NCI-H82 treated with DMSO at 0.1 percent for 48 hours (cell line): ENCODE data around the gene TANC1.

ENCODE experiments used
- DNase-seq: peaks from one replicate; lab custom pipeline; 2025; ENCODE audit not compliant: unreplicated experiment; lab: John Stamatoyannopoulos, UW

The TANC1 gene

DNA sequence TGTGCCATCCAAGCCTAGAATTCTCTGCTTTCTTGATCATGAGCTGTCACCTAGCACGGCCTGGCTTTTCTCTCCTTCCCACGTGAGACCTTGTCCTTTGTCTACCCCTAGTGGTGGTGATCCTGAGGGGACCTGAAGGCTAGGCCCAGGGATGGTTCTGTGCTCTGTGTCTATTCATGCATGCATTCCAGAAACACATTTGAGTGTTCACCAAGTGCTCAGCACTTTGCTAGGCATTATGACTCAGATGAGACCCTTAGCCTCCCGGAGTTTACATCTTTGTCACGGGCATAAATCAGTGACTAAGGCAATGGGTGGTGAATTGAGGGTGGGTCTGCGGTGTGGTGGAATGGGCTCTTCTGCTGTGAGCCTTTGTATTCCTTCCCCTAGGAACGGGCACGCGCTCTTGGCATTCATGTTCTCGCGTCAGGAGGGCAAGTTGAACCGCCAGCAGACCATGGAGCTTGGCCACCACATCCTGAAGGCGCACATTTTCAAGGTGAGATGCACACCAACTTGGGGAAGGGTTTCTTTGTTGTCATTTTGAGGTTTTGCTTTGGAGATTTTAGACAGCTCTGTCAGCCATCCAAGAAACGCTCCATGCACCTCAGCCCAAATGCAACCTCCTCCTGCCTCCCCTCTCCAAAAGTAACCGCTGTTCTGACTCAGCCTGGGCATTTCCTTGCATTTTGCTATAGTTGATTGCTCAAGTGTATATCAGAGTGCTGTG, 217.1 kb downstream of the TANC1 start:
- no peak for DNase-seq

DNA sequence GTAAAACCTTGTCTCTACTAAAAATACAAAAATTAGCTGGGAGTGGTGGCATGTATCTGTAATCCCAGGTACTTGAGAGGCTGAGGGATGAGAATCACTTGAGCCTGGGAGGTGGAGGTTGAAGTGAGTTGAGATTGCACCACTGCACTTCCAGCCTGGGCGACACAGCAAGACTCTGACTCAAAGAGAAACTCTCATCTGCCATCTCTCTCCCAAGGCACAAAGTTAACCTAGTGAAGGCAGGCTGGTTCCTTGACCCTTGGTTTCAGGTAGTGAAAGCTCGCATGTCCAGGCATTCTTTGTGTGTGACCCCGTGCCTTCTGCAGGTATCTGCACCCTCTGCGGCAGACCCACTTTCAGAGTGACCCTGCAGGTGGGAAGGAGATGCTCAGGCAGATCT, 218.0 kb downstream of the TANC1 start:
- no peak for DNase-seq

DNA sequence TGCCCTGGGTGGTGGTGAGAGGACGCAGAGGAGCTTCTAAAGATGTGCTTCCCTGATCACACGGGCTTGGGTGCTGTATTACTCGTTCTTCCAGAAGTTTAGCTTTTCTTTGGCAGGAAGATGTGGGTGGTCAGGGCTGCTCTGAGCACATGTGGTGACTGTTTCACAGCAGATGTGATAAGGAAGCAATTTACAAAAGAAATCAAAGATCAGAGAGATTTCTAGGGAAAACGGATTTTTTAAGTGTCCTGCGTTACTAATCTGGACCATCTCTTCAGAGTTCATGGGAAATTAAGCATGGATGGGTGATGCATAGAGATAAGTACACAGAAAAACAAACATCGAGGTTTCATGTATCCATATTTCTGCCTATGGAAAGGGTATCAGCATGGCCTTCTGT, 218.7 kb downstream of the TANC1 start:
- no peak for DNase-seq

DNA sequence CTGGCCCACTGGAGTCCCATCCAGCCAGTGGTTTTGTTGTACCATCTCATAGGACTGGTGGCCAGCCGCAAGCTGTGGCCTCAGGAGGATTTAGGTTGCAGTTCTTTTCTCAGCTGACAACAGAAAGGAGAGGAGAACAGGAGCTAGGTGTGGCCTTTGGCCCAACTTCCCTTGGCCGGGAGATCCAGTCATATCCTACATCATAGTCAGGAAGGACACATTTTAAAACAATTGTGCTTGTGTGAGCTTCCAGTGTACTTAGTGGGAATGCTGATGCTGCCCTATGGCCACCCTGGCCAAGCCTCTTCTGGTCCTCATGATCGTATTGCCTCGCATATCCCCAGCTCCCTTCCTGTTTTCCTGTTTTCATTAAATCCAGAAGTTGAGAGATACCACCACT, 220.0 kb downstream of the TANC1 start:
- DNase-seq = no peak

DNA sequence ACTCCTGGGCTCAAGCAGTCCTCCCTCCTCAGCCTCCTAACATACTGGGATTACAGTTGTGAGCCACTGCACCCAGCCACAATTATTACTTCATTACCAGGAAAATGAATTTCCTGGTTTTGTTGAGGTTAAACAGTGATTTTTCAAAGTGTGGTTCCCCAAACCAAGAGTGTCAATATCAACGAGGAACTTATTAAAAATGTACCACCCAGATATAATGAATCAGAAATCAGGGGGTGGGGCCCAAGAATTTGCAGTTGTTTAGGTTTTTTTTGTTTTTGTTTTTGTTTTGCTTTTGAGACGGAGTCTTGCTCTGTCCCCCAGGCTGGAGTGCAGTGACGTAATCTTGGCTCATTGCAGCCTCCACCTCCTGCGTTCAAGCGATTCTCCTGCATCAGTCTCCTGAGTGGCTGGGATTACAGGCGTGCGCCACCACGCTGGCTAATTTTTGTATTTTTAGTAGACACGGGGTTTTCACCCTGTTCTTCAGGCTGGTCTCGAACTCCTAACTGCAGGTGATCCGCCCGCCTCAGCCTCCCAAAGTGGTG, 224.0 kb downstream of the TANC1 start:
- no peak for DNase-seq

DNA sequence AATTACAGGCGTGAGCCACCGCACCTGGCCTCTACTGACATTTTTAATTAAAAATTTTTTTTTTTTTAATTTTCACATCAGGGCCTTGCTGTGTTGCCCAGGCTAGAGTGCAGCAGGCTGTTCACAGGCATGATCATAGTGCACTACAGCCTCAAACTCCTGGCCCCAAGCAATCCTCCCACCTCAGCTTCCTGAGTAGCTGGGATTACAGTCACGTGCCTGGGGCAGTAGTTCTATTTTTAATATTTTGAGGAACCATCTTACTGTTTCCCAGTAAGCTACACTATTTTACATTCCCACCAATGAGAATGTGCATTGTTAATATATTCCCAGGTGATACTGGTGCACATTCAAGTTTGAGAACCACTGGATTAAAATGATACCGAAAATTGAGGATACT, 225.4 kb downstream of the TANC1 start:
- DNase-seq = no peak

DNA sequence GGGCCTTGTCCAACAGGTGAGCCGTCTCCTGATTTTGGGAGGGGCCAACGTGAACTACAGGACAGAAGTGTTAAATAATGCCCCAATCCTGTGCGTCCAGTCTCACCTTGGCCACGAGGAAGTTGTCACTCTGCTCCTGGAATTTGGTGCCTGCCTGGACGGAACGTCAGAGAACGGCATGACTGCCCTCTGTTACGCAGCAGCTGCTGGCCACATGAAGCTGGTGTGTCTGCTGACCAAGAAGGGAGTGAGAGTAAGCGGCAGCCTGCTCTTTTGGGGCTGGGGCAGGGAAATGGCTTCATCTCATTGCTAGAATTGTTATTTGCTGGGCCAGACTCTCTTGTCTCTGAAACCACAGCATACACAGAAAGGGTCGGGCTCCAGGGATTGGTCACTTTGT, 225.8 kb downstream of the TANC1 start:
- no peak for DNase-seq

DNA sequence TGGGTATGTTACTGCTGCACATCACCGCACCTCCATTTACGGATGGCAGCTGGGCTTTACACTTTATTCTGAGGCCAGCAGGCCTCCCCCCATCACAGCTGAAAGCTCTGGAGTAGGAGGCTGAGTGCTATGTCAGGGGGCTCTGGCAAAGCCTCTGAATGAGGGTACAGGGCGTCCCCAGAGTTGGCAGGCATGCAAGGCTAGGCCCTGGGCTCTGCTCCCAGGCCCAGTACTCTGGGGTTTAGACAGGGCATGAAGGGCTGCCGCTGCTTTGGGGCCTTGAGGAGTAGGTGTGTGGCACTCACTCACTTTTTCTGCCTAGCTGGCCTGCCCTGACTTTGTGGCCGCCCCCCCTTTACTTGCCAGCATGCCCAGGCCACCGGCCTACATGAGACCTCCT, 227.3 kb downstream of the TANC1 start:
- DNase-seq = no peak

DNA sequence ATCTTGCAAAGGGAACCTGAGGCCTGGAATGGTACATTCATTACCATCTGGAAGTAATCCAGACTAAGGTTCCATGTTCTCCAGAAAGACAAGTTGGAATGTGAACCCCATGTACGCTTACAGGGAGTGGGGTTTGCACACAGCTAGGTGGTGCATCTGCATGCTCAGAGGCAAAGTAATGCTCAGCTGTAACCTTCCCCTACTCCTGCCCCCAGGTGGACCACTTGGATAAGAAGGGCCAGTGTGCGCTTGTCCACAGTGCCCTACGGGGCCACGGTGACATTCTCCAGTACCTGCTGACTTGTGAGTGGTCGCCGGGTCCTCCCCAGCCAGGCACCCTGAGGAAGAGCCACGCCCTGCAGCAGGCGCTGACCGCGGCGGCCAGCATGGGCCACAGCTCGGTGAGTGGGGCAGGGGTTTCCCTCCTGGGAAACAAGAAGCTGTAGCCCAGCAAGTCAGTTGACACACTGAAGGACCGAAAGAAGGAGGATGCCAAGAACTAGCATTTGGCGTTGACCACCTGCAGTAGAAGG, 228.0 kb downstream of the TANC1 start:
- no peak for DNase-seq

DNA sequence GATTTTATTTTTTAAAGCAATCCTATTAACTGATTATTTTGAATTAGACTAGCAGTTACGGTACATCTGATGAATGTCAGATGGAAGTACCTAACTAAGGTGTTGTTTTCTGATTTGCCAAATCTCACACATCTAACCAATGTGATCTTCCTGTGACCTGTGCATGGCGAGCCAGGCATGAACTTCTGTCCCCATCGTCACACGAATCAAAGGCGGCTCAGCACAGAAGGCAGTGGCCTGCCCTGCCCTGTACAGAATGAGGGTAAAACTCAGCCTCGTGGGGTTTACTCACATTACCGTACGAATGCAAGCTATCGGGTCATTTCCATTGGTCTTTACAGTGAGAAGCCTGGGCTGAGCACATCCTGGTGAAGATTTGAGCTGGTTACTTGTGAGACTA, 230.8 kb downstream of the TANC1 start:
- DNase-seq = no peak

DNA sequence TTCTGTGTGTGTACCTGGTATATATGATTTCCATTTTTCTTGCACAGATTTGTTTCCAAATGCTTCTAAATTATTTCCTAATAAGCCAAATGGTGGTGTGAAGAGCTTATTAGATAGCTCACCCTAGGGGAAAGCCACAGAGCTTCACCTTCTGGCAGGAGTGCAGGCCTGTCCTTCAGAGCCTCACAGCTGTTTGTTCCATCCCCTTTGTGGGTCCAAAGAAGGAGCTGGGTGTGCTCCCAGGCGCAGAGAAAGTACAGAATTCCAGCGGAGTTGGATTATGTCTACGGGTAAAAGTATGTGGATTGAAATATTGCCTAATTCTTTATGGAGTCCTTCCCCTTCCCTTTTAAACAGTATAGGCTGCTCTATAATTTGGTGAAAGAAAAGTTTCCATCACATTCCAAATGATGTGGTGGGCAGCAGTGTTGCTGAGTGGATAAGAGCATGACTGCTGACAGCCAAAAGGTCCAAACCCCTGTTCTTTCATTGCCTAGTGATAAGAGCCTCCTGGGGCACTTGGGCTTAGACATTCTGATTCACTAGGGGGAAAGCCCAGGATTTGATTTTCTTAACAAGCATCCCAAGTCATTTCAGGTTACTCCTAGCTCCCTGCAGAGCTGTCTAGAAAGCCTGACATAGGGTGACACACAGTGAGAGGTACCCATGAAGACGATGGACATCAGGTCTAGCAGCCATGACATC, 231.5 kb downstream of the TANC1 start:
- DNase-seq = no peak

DNA sequence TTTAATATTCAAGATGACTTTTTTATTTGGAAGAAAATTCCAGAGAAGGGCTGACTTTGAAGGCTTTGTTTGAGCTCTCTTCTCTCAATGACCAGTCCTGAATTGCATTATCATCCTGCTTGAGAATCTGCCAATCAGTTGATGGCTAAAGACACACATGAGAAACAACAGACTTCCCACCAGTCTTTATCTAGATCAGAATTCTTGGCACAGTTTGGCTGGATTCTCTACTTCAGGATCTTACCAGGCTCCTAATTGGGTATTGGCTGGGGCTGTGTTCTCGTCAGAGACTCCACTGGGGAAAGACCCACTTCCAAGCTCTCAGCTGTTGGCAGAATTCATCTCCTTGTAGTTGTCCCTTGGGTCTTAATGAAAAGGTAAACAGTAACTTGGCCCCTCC, 232.1 kb downstream of the TANC1 start:
- no peak for DNase-seq

DNA sequence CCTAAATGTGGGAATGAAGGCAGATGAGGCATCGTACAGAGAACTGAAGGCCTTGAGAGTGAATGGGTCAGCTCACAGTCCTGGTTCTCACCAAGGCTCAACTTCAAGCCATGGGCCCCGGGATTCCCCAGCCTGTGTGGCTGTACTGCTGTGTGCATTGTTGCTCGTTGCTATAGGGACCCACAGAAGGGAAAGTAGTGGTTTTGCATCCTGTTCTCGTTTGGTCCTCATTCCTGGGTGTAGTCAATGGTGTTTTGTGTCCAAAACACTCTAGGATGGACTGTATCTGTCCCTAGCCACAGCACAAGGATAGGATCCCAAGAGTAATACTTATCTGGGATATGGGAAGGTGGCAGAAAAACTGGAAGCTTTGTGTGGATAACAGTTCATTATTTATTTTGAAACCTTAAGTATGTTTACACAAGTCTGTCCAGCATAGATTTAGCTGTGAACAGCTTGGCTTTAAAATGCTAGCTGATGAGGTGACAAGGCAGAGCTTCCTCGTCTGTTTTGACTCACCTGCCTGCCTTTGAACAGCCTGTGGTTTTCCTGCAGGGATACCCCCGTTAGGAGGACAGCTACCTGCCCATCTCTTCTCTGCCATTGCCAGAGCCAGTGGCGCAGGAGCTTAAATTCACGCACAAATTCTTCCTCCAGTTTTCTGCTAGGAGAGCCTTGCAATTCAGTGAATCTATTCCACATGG, 233.1 kb downstream of the TANC1 start:
- no peak for DNase-seq

DNA sequence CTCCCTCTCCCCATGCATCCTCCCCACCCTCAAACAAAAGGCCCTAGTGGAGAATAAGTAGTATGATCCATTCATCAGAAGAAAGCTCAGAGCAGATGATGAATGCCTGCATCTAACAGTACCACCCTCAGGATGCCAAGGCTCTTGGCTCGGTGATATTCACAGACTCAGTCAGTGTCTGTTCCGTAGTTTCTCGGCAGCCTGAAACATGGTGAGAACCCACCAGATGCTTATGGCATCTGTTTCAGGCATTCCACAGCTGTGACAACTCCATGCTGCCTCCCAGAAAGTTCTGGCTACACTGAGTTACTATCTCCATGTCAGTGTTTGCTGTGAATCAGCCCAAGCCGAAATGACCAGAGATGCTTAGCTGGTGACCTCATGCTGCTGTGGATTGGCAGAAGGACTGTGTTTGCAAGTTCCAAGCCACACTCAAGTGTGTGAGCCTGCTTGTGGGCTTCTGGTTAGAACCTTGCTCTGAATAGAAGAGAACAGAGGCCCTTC, 234.2 kb downstream of the TANC1 start:
- DNase-seq = no peak

DNA sequence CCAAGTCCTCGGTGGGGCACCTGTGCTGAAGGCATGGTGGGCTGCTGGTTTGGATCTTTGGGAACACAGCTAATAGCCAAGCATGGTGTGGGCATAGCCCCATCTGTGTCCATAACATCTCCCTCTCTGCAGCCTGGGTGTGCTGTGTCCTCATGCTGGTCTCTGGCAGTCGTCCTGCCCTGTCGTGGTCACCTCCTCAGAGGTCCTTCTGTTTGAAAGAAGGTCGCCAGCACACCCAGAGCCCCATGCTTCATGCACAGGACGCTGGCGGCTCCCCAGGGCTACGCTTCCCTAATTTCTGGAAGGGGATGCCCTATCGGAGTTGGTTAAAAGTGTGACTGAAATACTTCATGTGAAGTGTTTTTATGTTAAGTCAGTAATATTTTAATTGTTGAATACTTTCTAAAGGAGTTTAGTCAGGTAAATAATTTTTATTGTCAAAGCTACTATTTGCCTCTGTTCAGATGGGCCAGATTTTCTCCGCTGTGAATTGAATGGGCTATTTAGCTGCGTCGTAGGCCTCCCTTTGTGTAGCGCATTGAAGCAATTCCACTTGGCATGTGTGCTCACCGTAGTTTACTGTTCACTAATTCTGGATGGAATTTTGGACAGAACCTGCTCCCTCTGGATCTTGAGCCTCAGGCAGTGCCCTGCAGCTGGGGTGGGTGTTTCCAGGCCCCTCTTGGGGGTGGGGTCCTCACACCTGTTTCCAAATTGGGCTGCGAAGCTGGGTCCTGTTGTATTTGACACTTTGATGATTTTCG, 236.1 kb downstream of the TANC1 start:
- DNase-seq = no peak

DNA sequence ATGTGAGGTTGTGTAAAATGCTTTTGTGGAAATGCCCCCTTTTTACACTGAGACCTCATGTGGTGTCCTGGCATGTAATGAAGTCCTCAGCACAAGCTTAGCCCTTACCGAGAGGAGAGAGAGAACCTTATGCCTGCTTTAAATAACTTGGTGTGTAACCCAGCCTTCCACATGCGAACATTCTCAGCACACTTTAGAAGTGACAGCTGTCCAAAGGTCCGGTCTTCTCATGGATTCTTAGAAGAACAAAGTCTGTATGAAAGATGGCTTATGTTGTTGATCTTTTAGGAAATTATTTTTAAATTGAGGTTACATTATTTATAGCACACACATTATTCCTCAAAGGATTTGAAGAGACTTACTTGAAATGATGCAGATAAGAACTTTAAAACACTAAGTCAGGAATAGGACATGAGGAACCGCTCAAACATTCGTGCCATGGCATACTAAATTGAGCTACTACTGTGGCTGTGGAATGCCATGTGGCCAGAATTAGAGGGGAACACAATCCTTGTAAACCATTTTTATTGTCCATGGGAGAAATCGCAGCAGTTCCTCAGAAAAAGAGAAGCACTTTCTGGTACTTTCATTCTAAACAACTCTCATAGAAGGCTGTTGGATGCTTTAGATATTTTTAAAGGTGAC, 238.4 kb downstream of the TANC1 start:
- DNase-seq = no peak

DNA sequence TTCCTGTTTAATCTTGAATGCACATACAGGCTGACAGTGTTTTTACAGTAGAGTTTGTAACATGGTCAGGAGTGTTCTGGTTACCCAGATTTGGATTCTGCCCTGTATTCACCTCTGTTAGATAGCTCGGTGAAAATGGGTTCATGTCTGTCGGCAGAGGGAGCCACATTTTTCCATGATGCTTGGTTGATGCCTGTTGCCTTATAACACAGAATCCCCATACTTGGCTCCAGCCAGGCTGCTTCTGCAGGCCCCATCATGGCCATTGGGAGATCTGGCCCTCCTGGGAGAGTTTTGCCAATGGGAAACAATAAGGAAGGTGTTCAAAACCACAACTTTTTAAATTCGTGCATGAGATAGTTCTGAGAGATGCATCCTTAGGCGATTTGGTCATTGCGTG, 240.0 kb downstream of the TANC1 start:
- DNase-seq = no peak

DNA sequence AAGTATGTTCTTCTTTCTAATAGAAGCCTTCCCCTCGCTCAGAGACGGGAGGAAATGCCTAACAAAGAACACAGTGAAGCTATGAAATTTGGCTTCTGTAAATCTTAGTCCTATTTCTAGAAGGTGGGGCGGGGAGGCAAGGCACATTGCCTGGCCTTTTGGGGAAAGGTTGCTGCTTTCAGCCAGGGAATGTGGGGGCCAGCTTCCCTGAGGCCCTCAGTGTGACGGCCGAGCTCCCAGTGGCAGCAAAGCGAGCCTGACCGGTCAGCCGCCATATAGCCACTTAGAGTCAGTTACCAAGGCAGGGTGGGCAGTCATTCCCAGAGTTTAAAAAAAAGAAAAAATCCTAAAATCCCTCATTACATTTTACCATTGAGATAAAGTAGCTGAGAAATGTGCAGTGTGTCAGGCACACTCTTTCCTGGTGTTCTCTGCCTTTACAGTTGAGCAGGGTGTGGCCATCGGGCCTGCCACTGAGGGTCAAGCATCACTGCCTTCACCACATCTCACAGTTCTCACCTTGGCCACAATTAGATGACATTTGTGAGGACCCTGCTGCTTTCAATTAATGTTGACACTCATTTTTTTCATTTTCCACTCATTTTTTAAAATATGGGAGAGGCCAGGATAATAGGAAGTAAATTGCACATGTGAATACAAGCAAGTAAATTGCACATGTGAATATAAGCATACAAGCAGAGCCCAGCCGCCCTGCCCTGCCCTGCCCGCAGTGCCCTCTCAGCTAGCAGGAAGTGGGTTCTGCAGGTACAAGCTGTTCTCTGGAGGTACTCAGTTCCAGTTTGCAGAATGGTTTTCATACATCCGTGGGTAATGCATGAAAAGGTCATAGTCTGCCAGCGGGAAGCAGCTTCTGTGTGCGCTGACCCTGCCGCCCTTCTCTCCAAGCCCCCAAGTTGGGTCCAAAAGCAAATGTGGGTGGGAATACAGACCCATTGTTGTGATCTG, 241.2 kb downstream of the TANC1 start:
- no peak for DNase-seq
